K562 (cell line): ENCODE measurements around the gene EDEM2.

ENCODE experiments used
- ASH1L ChIP-seq: fragments of 450-650 bp; IDR thresholded peaks from 2 replicates; pipeline ENCODE4 v1.6.1; 2018; ENCODE audit warnings: borderline replicate concordance, mild to moderate bottlenecking, low read depth; ENCODE audit not compliant: partially characterized antibody
- CBFB ChIP-seq: sonication (generic); formaldehyde crosslinking; IDR thresholded peaks from 2 replicates; pipeline ENCODE4 v1.4.0; 2020; ENCODE audit warnings: mild to moderate bottlenecking, missing genetic modification reagents
- CREB1 ChIP-seq, 2 experiments: sonication (generic) in 1 of 2; formaldehyde crosslinking in 1 of 2; IDR thresholded peaks; 2 replicates each; pipeline versions ENCODE4 v1.6.1 to v1.8.0; 2012 to 2022; ENCODE audit warnings: inconsistent platforms in 1 of 2, mild to moderate bottlenecking in 1 of 2, missing genetic modification reagents in 1 of 2, moderate library complexity in 1 of 2
- CTCF ChIP-seq, 3 experiments: IDR thresholded peaks in 2 of 3; conservative IDR thresholded peaks in 1 of 3; 2 replicates each; pipeline ENCODE4 v1.5.1; 2011 to 2012; ENCODE audit warnings: low read length in 3 of 3, mild to moderate bottlenecking in 3 of 3, control low read depth in 2 of 3, improper control_type of control experiment in 1 of 3, inconsistent platforms in 1 of 3, low read depth in 1 of 3, mixed read lengths in 1 of 3, moderate library complexity in 1 of 3; ENCODE audit not compliant: insufficient read depth in 2 of 3
- EP300 ChIP-seq: IDR thresholded peaks from 2 replicates; pipeline ENCODE4 v1.6.1; 2012; ENCODE audit warnings: low read length, improper control_type of control experiment
- EZH2 ChIP-seq: IDR thresholded peaks from 2 replicates; pipeline ENCODE4 v1.6.1; 2012; ENCODE audit warnings: low read depth, mild to moderate bottlenecking, inconsistent platforms, low read length, borderline replicate concordance
- GABPA ChIP-seq: fragments of 200-800 bp; sonication (Bioruptor generic); conservative IDR thresholded peaks from 2 replicates; pipeline ENCODE4 v1.6.1; 2016; ENCODE audit warnings: low read depth, missing genetic modification characterization, missing compliant biosample characterization
- RBM15 ChIP-seq: fragments of 200-400 bp; formaldehyde crosslinking; IDR thresholded peaks from 2 replicates; pipeline ENCODE4 v1.6.1; 2018; ENCODE audit warnings: mild to moderate bottlenecking, low read length, moderate library complexity; ENCODE audit not compliant: insufficient read depth
- REST ChIP-seq, 2 experiments: fragments of 450-650 bp; formaldehyde crosslinking in 1 of 2; IDR thresholded peaks; 2 replicates each; pipeline versions ENCODE4 v1.4.0 to v1.6.1; 2014 to 2020; ENCODE audit warnings: mild to moderate bottlenecking in 2 of 2, borderline replicate concordance in 1 of 2, low read depth in 1 of 2
- RFX5 ChIP-seq: IDR thresholded peaks from 2 replicates; pipeline ENCODE4 v1.6.1; 2011; ENCODE audit warnings: low read depth, mild to moderate bottlenecking, improper control_type of control experiment, low read length
- SMAD1 ChIP-seq: fragments of 150-350 bp; IDR thresholded peaks from 2 replicates; pipeline ENCODE4 v1.6.1; 2014; ENCODE audit warnings: low read length, low read depth; ENCODE audit not compliant: partially characterized antibody
- SP1 ChIP-seq: sonication (generic); formaldehyde crosslinking; IDR thresholded peaks from 2 replicates; pipeline ENCODE4 v1.8.1; 2022; ENCODE audit warnings: mild to moderate bottlenecking, missing genetic modification reagents
- ZFX ChIP-seq: sonication (generic); formaldehyde crosslinking; IDR thresholded peaks from 2 replicates; pipeline ENCODE4 v1.8.0; 2022; ENCODE audit warnings: mild to moderate bottlenecking, missing genetic modification reagents, moderate library complexity
- TF ChIP-seq, protein P1 (sequence below): sonication (generic); formaldehyde crosslinking; IDR thresholded peaks from 2 replicates; pipeline ENCODE4 v1.5.0; 2020; ENCODE audit warnings: missing genetic modification reagents

DNA sequence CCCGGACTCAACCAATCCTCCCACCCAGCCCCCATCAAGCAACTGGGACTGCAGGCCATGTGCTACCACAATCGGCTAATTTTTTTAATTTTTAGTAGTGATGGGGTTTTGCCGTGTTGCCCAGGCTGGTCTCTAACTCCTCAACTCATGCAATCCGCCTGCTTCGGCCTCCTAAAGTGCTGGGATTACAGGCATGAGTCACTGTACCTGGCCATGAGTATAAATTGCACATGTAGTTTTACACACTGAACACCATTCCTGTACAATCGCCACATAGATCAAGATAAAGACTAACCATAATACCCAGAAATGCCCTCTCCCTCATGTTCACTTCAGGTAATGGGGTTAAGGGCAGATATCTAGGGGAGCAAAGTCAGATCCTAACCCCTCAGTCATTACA lies 80.9 kb downstream of the EDEM2 start:
- TF ChIP-seq ZFX (CRISPR knock-in tag), result no peak
- TF ChIP-seq GABPA, result no peak
- TF ChIP-seq CREB1 (IDR thresholded peaks at IDR 0.05), result no peak
- no peak for TF ChIP-seq CREB1 (CRISPR knock-in tag; IDR thresholded peaks at IDR 0.05)
- TF ChIP-seq ASH1L, result no peak
- no peak for TF ChIP-seq SMAD1
- TF ChIP-seq REST (IDR thresholded peaks at IDR 0.05; ENCODE audit: borderline replicate concordance), result no peak
- TF ChIP-seq REST (CRISPR knock-in tag; IDR thresholded peaks at IDR 0.05; ENCODE audit: low read depth), result no peak
- TF ChIP-seq RBM15, result no peak
- no peak for TF ChIP-seq RFX5
- no peak for TF ChIP-seq SP1 (CRISPR knock-in tag)
- TF ChIP-seq, protein P1, sequence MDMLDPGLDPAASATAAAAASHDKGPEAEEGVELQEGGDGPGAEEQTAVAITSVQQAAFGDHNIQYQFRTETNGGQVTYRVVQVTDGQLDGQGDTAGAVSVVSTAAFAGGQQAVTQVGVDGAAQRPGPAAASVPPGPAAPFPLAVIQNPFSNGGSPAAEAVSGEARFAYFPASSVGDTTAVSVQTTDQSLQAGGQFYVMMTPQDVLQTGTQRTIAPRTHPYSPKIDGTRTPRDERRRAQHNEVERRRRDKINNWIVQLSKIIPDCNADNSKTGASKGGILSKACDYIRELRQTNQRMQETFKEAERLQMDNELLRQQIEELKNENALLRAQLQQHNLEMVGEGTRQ (CRISPR knock-in tag), result no peak
- no peak for TF ChIP-seq CBFB (CRISPR knock-in tag)
- TF ChIP-seq EP300, result no peak
- TF ChIP-seq EZH2, result no peak
- no peak for TF ChIP-seq CTCF (IDR thresholded peaks at IDR 0.05 in 2 of 3, conservative IDR thresholded peaks at IDR 0.05 in 1 of 3; ENCODE audit: insufficient read depth in 2 of 3, low read depth in 1 of 3, low read length in 3 of 3)
